DMS 273 (cell line): Measurements from ENCODE around the gene DCDC2.
"Not testable (repeated sequence)": the region's sequence is repeated elsewhere in the genome, so short reads cannot be mapped to it uniquely, and the experiment has no call there.

Experiments used
- DNase-seq: peaks from one replicate; lab custom pipeline; 2025; ENCODE audit not compliant: unreplicated experiment; lab: John Stamatoyannopoulos, UW

DCDC2 gene

GRCh38 chr6:24357336-24358218 is at the start of gene DCDC2:
TSS of gene DCDC2 (minus strand) at chr6:24358059. CDS start at chr6:24357750, 309 bp downstream.
- peak; percentile 32 for DNase-seq

GRCh38 chr6:24405262-24405661 is 47.4 kb upstream of the DCDC2 start:
- DNase-seq: no peak

- DNase-seq: no peak
These were observed 45.6 kb upstream of the DCDC2 start for GRCh38 chr6:24403501-24403824.

- peak; percentile 83 for DNase-seq
These were observed 45.0 kb upstream of the DCDC2 start, which contains the start of gene MRS2 for GRCh38 chr6:24402697-24403500. TSS of gene MRS2 (plus strand) at chr6:24402936. CDS start at chr6:24403047, 111 bp downstream.

- no peak for DNase-seq
These were observed 43.6 kb upstream of the DCDC2 start for GRCh38 chr6:24401458-24401857.

GRCh38 chr6:24400045-24401039 is 42.5 kb upstream of the DCDC2 start:
- DNase-seq: not testable (repeated sequence)

GRCh38 chr6:24397631-24398030 is 39.8 kb upstream of the DCDC2 start:
- no peak for DNase-seq

- no peak for DNase-seq
These were observed 39.0 kb upstream of the DCDC2 start for GRCh38 chr6:24396824-24397223.

- DNase-seq: no peak
These were observed 37.0 kb upstream of the DCDC2 start for GRCh38 chr6:24394780-24395437.

- no peak for DNase-seq
These were observed 36.4 kb upstream of the DCDC2 start for GRCh38 chr6:24394061-24394779.

GRCh38 chr6:24391756-24392405 is 34.0 kb upstream of the DCDC2 start:
- DNase-seq: no peak

- no peak for DNase-seq
These were observed 33.3 kb upstream of the DCDC2 start for GRCh38 chr6:24391208-24391607.

GRCh38 chr6:24387818-24388217 is 30.0 kb upstream of the DCDC2 start:
- DNase-seq: no peak

- peak; percentile 12 for DNase-seq
These were observed 27.8 kb upstream of the DCDC2 start for GRCh38 chr6:24385536-24386269.

- not testable (repeated sequence) for DNase-seq
These were observed 26.7 kb upstream of the DCDC2 start for GRCh38 chr6:24384369-24385130.

- not testable (repeated sequence) for DNase-seq
These were observed 25.1 kb upstream of the DCDC2 start for GRCh38 chr6:24382891-24383494.

GRCh38 chr6:24382220-24382540 is 24.3 kb upstream of the DCDC2 start:
- no peak for DNase-seq
